GM20431 (cell line): Measurements from ENCODE around the gene NELFA.
"Not testable (repeated sequence)": the region's sequence is repeated elsewhere in the genome, so short reads cannot be mapped to it uniquely, and the experiment has no call there.

Experiments
- in situ Hi-C: fragments of 300-500 bp; cut with MseI, MboI; formaldehyde crosslinking; loops from one replicate; pipeline ENCODE4 v1.15.0; 2020; ENCODE audit warnings: low sequenced_read_pairs; ENCODE audit not compliant: unreplicated experiment

NELFA gene

GRCh38 chr4:2041239-2042130, 32.7 kb upstream of the NELFA start:
- in situ Hi-C loops = no loop called here

GRCh38 chr4:2040391-2041238, 31.8 kb upstream of the NELFA start:
- in situ Hi-C loops = no loop called here

GRCh38 chr4:2036866-2037265, 28.1 kb upstream of the NELFA start:
- in situ Hi-C loops = no loop called here

GRCh38 chr4:2036327-2036726, 27.6 kb upstream of the NELFA start:
- in situ Hi-C loops = no loop called here

GRCh38 chr4:2031161-2031560, 22.4 kb upstream of the NELFA start:
- in situ Hi-C loops = not testable (repeated sequence)

GRCh38 chr4:2027120-2027519, 18.3 kb upstream of the NELFA start:
- in situ Hi-C loops = not testable (repeated sequence)

- in situ Hi-C loops = no loop called here
Observed at GRCh38 chr4:2025817-2026216, 17.0 kb upstream of the NELFA start.

- in situ Hi-C loops = no loop called here
Observed at GRCh38 chr4:2024683-2025082, 15.9 kb upstream of the NELFA start.

GRCh38 chr4:2021358-2022018, 12.7 kb upstream of the NELFA start:
- in situ Hi-C loops = not testable (repeated sequence)

- in situ Hi-C loops = no loop called here
Observed at GRCh38 chr4:2015008-2015407, 6.2 kb upstream of the NELFA start.

GRCh38 chr4:2011583-2011982, 2.8 kb upstream of the NELFA start:
- in situ Hi-C loops = no loop called here

- in situ Hi-C loops = no loop called here
Observed at GRCh38 chr4:2009651-2010233, 968 bp upstream of the NELFA start.

- in situ Hi-C loops = no loop called here
Observed at GRCh38 chr4:2008671-2008920, 178 bp downstream of the NELFA start.

GRCh38 chr4:2007804-2008670, 737 bp downstream of the NELFA start:
- in situ Hi-C loops = no loop called here

GRCh38 chr4:2006956-2007653, 1.7 kb downstream of the NELFA start:
- in situ Hi-C loops = no loop called here

GRCh38 chr4:2006367-2006766, 2.4 kb downstream of the NELFA start:
- in situ Hi-C loops = no loop called here

GRCh38 chr4:2003361-2003760, 5.4 kb downstream of the NELFA start:
- in situ Hi-C loops = not testable (repeated sequence)

- in situ Hi-C loops = not testable (repeated sequence)
Observed at GRCh38 chr4:1999308-1999707, 9.5 kb downstream of the NELFA start.

- in situ Hi-C loops = no loop called here
Observed at GRCh38 chr4:1998296-1998695, 10.5 kb downstream of the NELFA start.
